Right lobe of liver (tissue), 6 donors: Measurements from ENCODE around the gene SEC11A. TPM values are rescaled to one million over a fixed set of nuclear protein-coding genes. Genes with fewer than 3 reads are reported as not detected.

Experiments used
- ATAC-seq, 4 donors: fragments of 200-7000 bp; cut with Tn5 transposase; one replicate each; pipeline ENCODE4 v1.9.1; 2020; ENCODE audit warnings: mild to moderate bottlenecking in 4 of 4, moderate library complexity in 4 of 4
- DNase-seq, 3 donors: peaks; one replicate each; pipeline ENCODE4 v3.0.0-alpha.2; 2020
- H3K27ac ChIP-seq, 3 donors: fragments of 200-600 bp; one replicate each; pipeline ENCODE4 v1.8.0; 2022
- H3K27me3 ChIP-seq, 2 donors: fragments of 200-600 bp; one replicate each; pipeline ENCODE4 v1.8.0; 2022
- H3K36me3 ChIP-seq, 4 donors: fragments of 200-600 bp; sonication (generic) in 1 of 4; one replicate each; pipeline versions ENCODE4 v1.5.1 to v1.8.0; 2017 to 2022; ENCODE audit warnings: control low read depth in 1 of 4
- H3K4me1 ChIP-seq, 4 donors: fragments of 200-600 bp; sonication (generic) in 1 of 4; one replicate each; pipeline versions ENCODE4 v1.5.1 to v1.8.0; 2017 to 2022; ENCODE audit warnings: control low read depth in 1 of 4
- H3K4me3 ChIP-seq, 3 donors: fragments of 200-600 bp; one replicate each; pipeline ENCODE4 v1.8.0; 2022
- H3K9me3 ChIP-seq, 4 donors: fragments of 200-600 bp; sonication (generic) in 1 of 4; one replicate each; pipeline versions ENCODE4 v1.5.1 to v1.8.0; 2017 to 2022; ENCODE audit warnings: control low read depth in 1 of 4
- CTCF ChIP-seq, 4 donors: fragments of 200-600 bp in 3 of 4; fragments of 450-650 bp in 1 of 4; IDR thresholded peaks; one replicate each; pipeline versions ENCODE4 v1.5.1 to v1.8.0; 2016 to 2022; ENCODE audit warnings: antibody characterized with exemption in 4 of 4, mild to moderate bottlenecking in 2 of 4
- POLR2A ChIP-seq: fragments of 450-650 bp; IDR thresholded peaks from one replicate; pipeline ENCODE4 v1.6.1; 2017; ENCODE audit warnings: antibody characterized with exemption, mild to moderate bottlenecking
- WGBS: methylation state at CpG from one replicate; pipeline ENCODE4 v1.1.6; 2018; ENCODE audit warnings: low coverage, low lambda C conversion rate; ENCODE audit not compliant: insufficient coverage; ENCODE audit errors: missing lambda C conversion rate; 5-methylcytosine and 5-hydroxymethylcytosine counted together
- intact Hi-C, 2 donors: fragments of 100-400 bp; cut with DNase I; formaldehyde crosslinking; loops; one replicate each; pipeline versions ENCODE4 v1.11.2 to v1.14.1; 2022
- total RNA-seq, 6 experiments: library from RNA; depleted of rRNA in 2 of 6; stranded (reverse); fragments of >200 nt in 2 of 6; fragmentation: NEBNext Ultra II Directional in 3 of 6; extraction: Animal tissue kit (Norgen Biotek cat#: 25700) in 3 of 6; gene quantifications; one replicate each; pipeline versions ENCODE4 v1.1.0 to v1.2.4, GENCODE V29; 2016 to 2023
- donor health status: DM: no; HTN: yes; CAD: no.
- donor health status: DM: no; HTN: no; CAD: no.
- donor health status: DM: no; HTN: no; CAD: no.
- donor health status: DM: no; HTN: yes; CAD: no.
- donor health status: DM: no; HTN: yes; CAD: no.

Gene SEC11A
- total RNA-seq, 6 experiments from 2014 or later = 58.7 to 71.5 (median 65.3) TPM

- peak overlapping the region in 2 of 3 donors; percentile 5 to 22 for H3K4me3 ChIP-seq
- peak overlapping the region; percentile 10 to 87 (median 86) for H3K27ac ChIP-seq
- WGBS = 65% methylated on average over 2 of the region's 3 CpGs
- peaks cover 0 to 6% (median 2%) of the 10 kb centered on the region in 4 donors for H3K36me3 ChIP-seq
- intact Hi-C loops = no loop called here
- TF ChIP-seq CTCF (IDR thresholded peaks at IDR 0.05) = no peak
- TF ChIP-seq POLR2A = no peak
- H3K4me1 ChIP-seq = peaks cover 0 to 67% (median 32%) of the 10 kb centered on the region in 4 donors
- no peaks in the 10 kb centered on the region for H3K9me3 ChIP-seq
- ATAC-seq (peak; percentile 81 to 94 (median 92)), DNase-seq (peak in 1 of 3 donors; percentile 80)
- H3K27me3 ChIP-seq = no peaks in the 10 kb centered on the region
Measured at GRCh38 chr15:84762840-84763572, 47.1 kb upstream of the SEC11A start.

GRCh38 chr15:84761607-84762131 lies 45.7 kb upstream of the SEC11A start:
- Histone ChIP-seq H3K4me1 (peaks cover 0 to 78% (median 39%) of the 10 kb centered on the region in 4 donors), H3K4me3 (no peak overlapping the region), H3K9me3 (no peaks in the 10 kb centered on the region), H3K27ac (peak overlapping the region in 2 of 3 donors; percentile 86 to 87), H3K27me3 (no peaks in the 10 kb centered on the region), H3K36me3 (peaks cover 0 to 4% (median 2%) of the 10 kb centered on the region in 4 donors)
- no peak for TF ChIP-seq CTCF (IDR thresholded peaks at IDR 0.05)
- DNase-seq = no peak
- 24% methylated on average over 4 of the region's 4 CpGs for WGBS
- intact Hi-C loops = no loop called here
- ATAC-seq = no peak

GRCh38 chr15:84760219-84760618 lies 44.3 kb upstream of the SEC11A start:
- H3K27me3 ChIP-seq = no peaks in the 10 kb centered on the region
- peaks cover 0 to 1% (median 0%) of the 10 kb centered on the region in 4 donors for H3K36me3 ChIP-seq
- intact Hi-C loops = no loop called here
- ATAC-seq (no peak), DNase-seq (no peak)
- TF ChIP-seq CTCF (IDR thresholded peaks at IDR 0.05) (no peak), POLR2A (no peak)
- H3K9me3 ChIP-seq = no peaks in the 10 kb centered on the region
- WGBS = 100% methylated on average over 1 of the region's 1 CpG
- H3K27ac ChIP-seq = no peak overlapping the region
- peaks cover 0 to 93% (median 47%) of the 10 kb centered on the region in 4 donors for H3K4me1 ChIP-seq
- no peak overlapping the region for H3K4me3 ChIP-seq

- Histone ChIP-seq H3K4me1 (peaks cover 0 to 94% (median 49%) of the 10 kb centered on the region in 4 donors), H3K27me3 (no peaks in the 10 kb centered on the region), H3K4me3 (no peak overlapping the region), H3K36me3 (no peaks in the 10 kb centered on the region), H3K9me3 (no peaks in the 10 kb centered on the region), H3K27ac (peak overlapping the region in 2 of 3 donors; percentile 26 to 57)
- WGBS = 50% methylated on average over 1 of the region's 1 CpG
- no peak for DNase-seq
- ATAC-seq = no peak
- TF ChIP-seq POLR2A = no peak
- no peak for TF ChIP-seq CTCF (IDR thresholded peaks at IDR 0.05)
- intact Hi-C loops = no loop called here
Measured at GRCh38 chr15:84759018-84759417, 43.1 kb upstream of the SEC11A start.
